Mammary epithelial cell (primary cell): Measurements from ENCODE around the gene HCAR2.

Experiments used
- EZH2 ChIP-seq: IDR thresholded peaks from 2 replicates; pipeline ENCODE4 v1.6.1; 2012; ENCODE audit warnings: low read length, inconsistent platforms, borderline replicate concordance
- TF ChIP-seq, protein P1 (sequence below), 2 donors: IDR thresholded peaks in 1 of 2; conservative IDR thresholded peaks in 1 of 2; 2 replicates each; pipeline ENCODE4 v1.5.1; 2011 to 2012; ENCODE audit warnings: inconsistent platforms in 2 of 2, low read length in 2 of 2, mild to moderate bottlenecking in 2 of 2, control low read depth in 1 of 2, low read depth in 1 of 2; ENCODE audit not compliant: insufficient read depth in 1 of 2; ENCODE audit errors: extremely low read depth in 1 of 2

GRCh38 chr12:122672515-122672914, 30.6 kb downstream of the HCAR2 start:
- TF ChIP-seq, protein P1, sequence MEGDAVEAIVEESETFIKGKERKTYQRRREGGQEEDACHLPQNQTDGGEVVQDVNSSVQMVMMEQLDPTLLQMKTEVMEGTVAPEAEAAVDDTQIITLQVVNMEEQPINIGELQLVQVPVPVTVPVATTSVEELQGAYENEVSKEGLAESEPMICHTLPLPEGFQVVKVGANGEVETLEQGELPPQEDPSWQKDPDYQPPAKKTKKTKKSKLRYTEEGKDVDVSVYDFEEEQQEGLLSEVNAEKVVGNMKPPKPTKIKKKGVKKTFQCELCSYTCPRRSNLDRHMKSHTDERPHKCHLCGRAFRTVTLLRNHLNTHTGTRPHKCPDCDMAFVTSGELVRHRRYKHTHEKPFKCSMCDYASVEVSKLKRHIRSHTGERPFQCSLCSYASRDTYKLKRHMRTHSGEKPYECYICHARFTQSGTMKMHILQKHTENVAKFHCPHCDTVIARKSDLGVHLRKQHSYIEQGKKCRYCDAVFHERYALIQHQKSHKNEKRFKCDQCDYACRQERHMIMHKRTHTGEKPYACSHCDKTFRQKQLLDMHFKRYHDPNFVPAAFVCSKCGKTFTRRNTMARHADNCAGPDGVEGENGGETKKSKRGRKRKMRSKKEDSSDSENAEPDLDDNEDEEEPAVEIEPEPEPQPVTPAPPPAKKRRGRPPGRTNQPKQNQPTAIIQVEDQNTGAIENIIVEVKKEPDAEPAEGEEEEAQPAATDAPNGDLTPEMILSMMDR (conservative IDR thresholded peaks at IDR 0.05 in 1 of 2, IDR thresholded peaks at IDR 0.05 in 1 of 2; ENCODE audit: extremely low read depth in 1 of 2, insufficient read depth in 1 of 2, low read depth in 1 of 2, low read length in 2 of 2) = no peak
- no peak for TF ChIP-seq EZH2
